ENCODE measurements around the gene PALB2. TPM values are rescaled to one million over a fixed set of nuclear protein-coding genes. Genes with fewer than 3 reads are reported as not detected.

Gene PALB2
- total and polyA plus RNA-seq, 10 donors = 9.3 to 22.0 (median 13.0) TPM

GRCh38 chr16:23581764-23582163 lies 59.3 kb downstream of the PALB2 start:
- Histone ChIP-seq H3K9me3 (no peaks in the 10 kb centered on the region), H3K4me3 (no peak overlapping the region), H3K4me1 (peaks cover 0 to 10% (median 0%) of the 10 kb centered on the region in 6 donors), H3K36me3 (peaks cover 0 to 99% (median 63%) of the 10 kb centered on the region in 6 donors), H3K27me3 (replicated peaks in 1 of 7) (no peaks in the 10 kb centered on the region), H3K27ac (no peak overlapping the region)
- TF ChIP-seq, protein P1, sequence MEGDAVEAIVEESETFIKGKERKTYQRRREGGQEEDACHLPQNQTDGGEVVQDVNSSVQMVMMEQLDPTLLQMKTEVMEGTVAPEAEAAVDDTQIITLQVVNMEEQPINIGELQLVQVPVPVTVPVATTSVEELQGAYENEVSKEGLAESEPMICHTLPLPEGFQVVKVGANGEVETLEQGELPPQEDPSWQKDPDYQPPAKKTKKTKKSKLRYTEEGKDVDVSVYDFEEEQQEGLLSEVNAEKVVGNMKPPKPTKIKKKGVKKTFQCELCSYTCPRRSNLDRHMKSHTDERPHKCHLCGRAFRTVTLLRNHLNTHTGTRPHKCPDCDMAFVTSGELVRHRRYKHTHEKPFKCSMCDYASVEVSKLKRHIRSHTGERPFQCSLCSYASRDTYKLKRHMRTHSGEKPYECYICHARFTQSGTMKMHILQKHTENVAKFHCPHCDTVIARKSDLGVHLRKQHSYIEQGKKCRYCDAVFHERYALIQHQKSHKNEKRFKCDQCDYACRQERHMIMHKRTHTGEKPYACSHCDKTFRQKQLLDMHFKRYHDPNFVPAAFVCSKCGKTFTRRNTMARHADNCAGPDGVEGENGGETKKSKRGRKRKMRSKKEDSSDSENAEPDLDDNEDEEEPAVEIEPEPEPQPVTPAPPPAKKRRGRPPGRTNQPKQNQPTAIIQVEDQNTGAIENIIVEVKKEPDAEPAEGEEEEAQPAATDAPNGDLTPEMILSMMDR (IDR thresholded peaks at IDR 0.05 in 8 of 11, conservative IDR thresholded peaks at IDR 0.05 in 3 of 11) = no peak
- TF ChIP-seq POLR2AphosphoS5 (IDR thresholded peaks at IDR 0.05) (no peak), POLR2A (IDR thresholded peaks at IDR 0.05) (no peak)
- intact Hi-C loops (cut with DNase I; ENCODE audit: low total_unique reads) = no loop called here
- DNase-seq = no peak

DNA sequence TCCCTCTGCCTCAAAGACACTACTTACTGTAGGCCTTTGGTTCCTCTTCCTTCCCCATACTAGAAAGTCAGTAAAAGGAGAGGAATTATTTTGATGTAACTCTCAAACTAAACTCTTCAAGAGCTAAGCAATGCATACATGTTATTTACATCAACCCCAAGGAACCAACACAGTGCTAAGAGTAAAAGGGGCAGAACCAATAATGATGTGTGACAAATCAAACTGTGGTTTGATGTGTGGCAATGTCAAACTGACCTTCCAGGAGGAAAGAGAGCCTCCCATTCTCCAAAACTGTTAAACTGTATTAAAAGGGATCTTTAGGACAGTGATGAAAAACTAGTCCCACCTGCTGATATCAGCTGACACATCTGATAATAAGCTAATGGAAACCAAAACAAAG lies 60.7 kb downstream of the PALB2 start:
- TF ChIP-seq POLR2AphosphoS5 (IDR thresholded peaks at IDR 0.05) (no peak), POLR2A (IDR thresholded peaks at IDR 0.05) (no peak)
- TF ChIP-seq, protein P1 (IDR thresholded peaks at IDR 0.05 in 8 of 11, conservative IDR thresholded peaks at IDR 0.05 in 3 of 11) = no peak
- Histone ChIP-seq H3K27me3 (replicated peaks in 1 of 7) (no peaks in the 10 kb centered on the region), H3K36me3 (peaks cover 0 to 99% (median 52%) of the 10 kb centered on the region in 6 donors), H3K27ac (no peak overlapping the region), H3K9me3 (no peaks in the 10 kb centered on the region), H3K4me1 (peaks cover 0 to 10% (median 0%) of the 10 kb centered on the region in 6 donors), H3K4me3 (no peak overlapping the region)
- DNase-seq = no peak
- intact Hi-C loops (cut with DNase I; ENCODE audit: low total_unique reads) = no loop called here

DNA sequence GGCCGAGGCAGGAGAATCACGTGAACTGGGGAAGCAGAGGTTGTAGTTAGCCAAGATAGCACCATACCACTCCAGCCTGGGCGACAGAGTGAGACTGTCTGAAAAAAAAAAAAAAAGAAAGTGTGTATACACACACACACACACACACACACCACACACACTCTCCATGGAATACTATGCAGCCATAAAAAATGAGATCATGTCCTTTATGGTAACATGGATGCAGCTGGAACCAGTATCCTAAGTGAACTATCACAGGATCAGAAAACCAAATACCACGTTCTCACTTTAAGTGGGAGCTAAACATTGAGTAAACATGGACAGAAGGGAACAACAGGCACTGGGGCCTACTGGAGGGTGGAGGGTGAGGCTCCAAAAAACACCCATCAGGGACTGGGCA lies 61.7 kb downstream of the PALB2 start:
- DNase-seq = no peak
- no peaks in the 10 kb centered on the region for H3K9me3 ChIP-seq
- no peak overlapping the region for H3K4me3 ChIP-seq
- H3K36me3 ChIP-seq = peaks cover 0 to 99% (median 47%) of the 10 kb centered on the region in 6 donors
- 93 to 99% (median 96%) methylated on average over 4 of the region's 4 CpGs for WGBS, 5 donors
- TF ChIP-seq, protein P1 (IDR thresholded peaks at IDR 0.05 in 8 of 11, conservative IDR thresholded peaks at IDR 0.05 in 3 of 11) = no peak
- TF ChIP-seq POLR2A (IDR thresholded peaks at IDR 0.05) = no peak
- no peak for TF ChIP-seq POLR2AphosphoS5 (IDR thresholded peaks at IDR 0.05)
- peaks cover 0 to 10% (median 0%) of the 10 kb centered on the region in 6 donors for H3K4me1 ChIP-seq
- no peak overlapping the region for H3K27ac ChIP-seq
- intact Hi-C loops (cut with DNase I; ENCODE audit: low total_unique reads) = no loop called here
- H3K27me3 ChIP-seq (replicated peaks in 1 of 7) = no peaks in the 10 kb centered on the region

DNA sequence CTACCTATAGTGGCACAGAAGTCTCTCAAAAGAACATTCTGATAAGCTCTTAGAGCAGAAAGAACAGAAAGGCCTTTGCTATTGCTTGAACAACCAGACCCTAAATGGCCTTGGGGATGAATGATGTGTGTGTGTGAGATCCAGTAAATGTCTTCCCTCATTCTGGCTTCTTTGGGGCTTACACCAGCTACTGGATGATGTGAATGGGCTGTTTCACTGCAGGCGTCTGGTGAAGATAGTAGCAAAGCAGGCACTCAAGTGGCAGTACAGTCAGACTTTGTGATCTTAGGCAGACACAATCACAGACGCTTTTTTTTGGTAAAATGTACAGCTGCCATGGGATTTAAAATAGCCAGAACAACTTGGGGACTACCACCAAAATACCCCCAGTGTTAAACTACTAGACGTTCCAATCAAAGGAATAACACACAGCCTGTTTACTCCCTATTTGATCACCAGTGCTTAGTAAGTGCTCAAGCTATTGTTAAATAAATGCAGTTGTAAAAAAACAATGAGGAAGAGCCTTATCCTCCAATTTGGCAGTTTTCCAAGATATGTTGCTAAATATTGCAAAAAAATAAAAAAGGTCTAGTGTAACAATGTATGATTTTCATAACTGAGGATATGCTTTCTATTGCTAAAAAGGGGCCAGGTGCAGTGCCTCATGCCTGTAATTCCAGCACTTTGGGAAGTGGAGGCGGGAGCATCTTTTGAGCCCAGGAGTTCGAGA lies 62.8 kb downstream of the PALB2 start:
- Histone ChIP-seq H3K4me1 (peaks cover 0 to 10% (median 0%) of the 10 kb centered on the region in 6 donors), H3K27me3 (replicated peaks in 1 of 7) (no peaks in the 10 kb centered on the region), H3K36me3 (peaks cover 0 to 99% (median 47%) of the 10 kb centered on the region in 6 donors), H3K27ac (no peak overlapping the region), H3K9me3 (no peaks in the 10 kb centered on the region), H3K4me3 (no peak overlapping the region)
- intact Hi-C loops (cut with DNase I; ENCODE audit: low total_unique reads) = no loop called here
- DNase-seq = no peak
- TF ChIP-seq, protein P1 (IDR thresholded peaks at IDR 0.05 in 8 of 11, conservative IDR thresholded peaks at IDR 0.05 in 3 of 11) = no peak
- TF ChIP-seq POLR2A (IDR thresholded peaks at IDR 0.05) = no peak
- no peak for TF ChIP-seq POLR2AphosphoS5 (IDR thresholded peaks at IDR 0.05)
- 73 to 82% (median 75%) methylated on average over 5 of the region's 5 CpGs for WGBS, 5 donors
